ENCODE results near the gene KCNMA1.

KCNMA1 gene

GRCh38 chr10:76942628-76943416, 694.8 kb downstream of the KCNMA1 start:
- TF ChIP-seq USF1 (IDR thresholded peaks at IDR 0.05) (no peak), REST (IDR thresholded peaks at IDR 0.05; ENCODE audit: low read depth) (no peak), MAX (IDR thresholded peaks at IDR 0.05) (no peak), RAD21 (IDR thresholded peaks at IDR 0.05; ENCODE audit: low read depth) (no peak), YY1 (IDR thresholded peaks at IDR 0.05; ENCODE audit: low read depth) (no peak), EP300 (IDR thresholded peaks at IDR 0.05; ENCODE audit: borderline replicate concordance) (no peak), CREB1 (IDR thresholded peaks at IDR 0.05; ENCODE audit: low read depth) (no peak), CEBPB (IDR thresholded peaks at IDR 0.05) (no peak), TEAD4 (IDR thresholded peaks at IDR 0.05) (no peak), TCF12 (IDR thresholded peaks at IDR 0.05; ENCODE audit: low read depth) (no peak), ZBTB7A (IDR thresholded peaks at IDR 0.05; ENCODE audit: low read depth) (no peak), TAF1 (IDR thresholded peaks at IDR 0.05; ENCODE audit: low read depth) (no peak), EGR1 (IDR thresholded peaks at IDR 0.05) (no peak), FOXM1 (IDR thresholded peaks at IDR 0.05; ENCODE audit: borderline replicate concordance, low read depth) (no peak), NFIC (IDR thresholded peaks at IDR 0.05) (no peak)

GRCh38 chr10:76939933-76940468, 697.6 kb downstream of the KCNMA1 start:
- TF ChIP-seq TEAD4 (IDR thresholded peaks at IDR 0.05): no peak
- TF ChIP-seq NFIC (IDR thresholded peaks at IDR 0.05): no peak
- no peak for TF ChIP-seq REST (IDR thresholded peaks at IDR 0.05; ENCODE audit: low read depth)
- TF ChIP-seq TCF12 (IDR thresholded peaks at IDR 0.05; ENCODE audit: low read depth): no peak
- no peak for TF ChIP-seq CEBPB (IDR thresholded peaks at IDR 0.05)
- TF ChIP-seq MAX (IDR thresholded peaks at IDR 0.05): no peak
- TF ChIP-seq RAD21 (IDR thresholded peaks at IDR 0.05; ENCODE audit: low read depth): no peak
- TF ChIP-seq CREB1 (IDR thresholded peaks at IDR 0.05; ENCODE audit: low read depth): no peak
- TF ChIP-seq USF1 (IDR thresholded peaks at IDR 0.05): no peak

GRCh38 chr10:76937181-76937600, 700.4 kb downstream of the KCNMA1 start:
- no peak for TF ChIP-seq TCF12 (IDR thresholded peaks at IDR 0.05; ENCODE audit: low read depth)
- TF ChIP-seq TAF1 (IDR thresholded peaks at IDR 0.05; ENCODE audit: low read depth): no peak
- no peak for TF ChIP-seq NFIC (IDR thresholded peaks at IDR 0.05)
- no peak for TF ChIP-seq ZBTB7A (IDR thresholded peaks at IDR 0.05; ENCODE audit: low read depth)
- no peak for TF ChIP-seq EP300 (IDR thresholded peaks at IDR 0.05; ENCODE audit: borderline replicate concordance)
- no peak for TF ChIP-seq YY1 (IDR thresholded peaks at IDR 0.05; ENCODE audit: low read depth)
- TF ChIP-seq RAD21 (IDR thresholded peaks at IDR 0.05; ENCODE audit: low read depth): no peak
- no peak for TF ChIP-seq REST (IDR thresholded peaks at IDR 0.05; ENCODE audit: low read depth)
- no peak for TF ChIP-seq FOXM1 (IDR thresholded peaks at IDR 0.05; ENCODE audit: borderline replicate concordance, low read depth)
- TF ChIP-seq CEBPB (IDR thresholded peaks at IDR 0.05): no peak
- TF ChIP-seq CREB1 (IDR thresholded peaks at IDR 0.05; ENCODE audit: low read depth): no peak

Data from Ishikawa (cell line).